Stimulated activated CD8-positive, alpha-beta memory T cell treated with anti-CD3 and anti-CD28 coated beads, Interleukin-7, amount 100 ng/mL, for 1 hour (primary cell): ENCODE results near the gene GP1BA.

Experiments used
- DNase-seq, 2 donors: peaks; one replicate each; pipeline ENCODE4 v3.0.0-alpha.2; 2020; ENCODE audit warnings: low read depth in 2 of 2

The GP1BA gene

DNA sequence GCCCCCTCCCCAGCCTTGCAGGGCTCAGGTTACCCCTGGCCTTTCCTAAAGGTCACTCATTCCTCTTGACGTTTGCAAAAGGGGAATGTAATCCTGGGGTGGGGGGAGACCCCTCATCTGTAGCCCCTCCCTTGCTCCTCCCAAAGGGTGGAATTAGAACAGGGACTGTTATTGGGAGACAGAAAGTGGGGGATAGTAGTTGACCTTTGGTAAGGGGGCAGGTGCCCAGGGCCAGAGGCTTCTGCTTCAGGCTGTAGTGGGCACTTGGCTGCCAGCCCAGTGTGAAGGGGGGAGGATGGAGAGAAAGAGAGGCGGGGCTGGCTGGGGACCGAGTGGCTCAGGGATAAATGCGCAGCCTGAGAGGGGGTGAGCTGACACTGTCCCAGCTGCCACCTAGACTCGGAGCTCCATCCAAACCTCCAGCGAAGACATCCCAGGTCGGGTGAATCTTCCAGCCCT lies 18.7 kb downstream of the GP1BA start, which contains the start of gene ENO3:
TSS of gene ENO3 (plus strand) at position 374 of the 459 bp plus-strand sequence. CDS start 711 bp downstream, outside the sequence.
- no peak for DNase-seq

DNA sequence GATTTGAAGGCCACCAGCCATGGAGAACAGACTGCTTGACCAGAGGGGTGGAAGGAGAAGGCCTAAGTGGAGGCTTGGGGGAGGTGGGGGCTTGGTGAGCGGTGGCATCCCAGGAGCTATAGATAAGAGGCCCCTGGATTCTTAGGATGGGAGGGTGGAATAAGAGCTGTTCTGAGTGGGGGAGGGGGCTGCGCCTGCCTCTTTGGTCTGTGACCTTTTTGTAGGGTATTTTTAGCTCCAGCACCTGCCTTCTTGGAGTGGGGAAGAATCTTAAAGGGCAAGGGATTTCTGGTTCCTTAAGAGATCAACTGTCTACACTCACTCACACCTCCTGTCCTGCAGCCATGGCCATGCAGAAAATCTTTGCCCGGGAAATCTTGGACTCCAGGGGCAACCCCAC lies 19.4 kb downstream of the GP1BA start:
- DNase-seq, result no peak

GRCh38 chr17:4953451-4953961 lies 21.4 kb downstream of the GP1BA start:
- no peak for DNase-seq

GRCh38 chr17:4955091-4955490 lies 23.0 kb downstream of the GP1BA start:
- DNase-seq, result no peak

DNA sequence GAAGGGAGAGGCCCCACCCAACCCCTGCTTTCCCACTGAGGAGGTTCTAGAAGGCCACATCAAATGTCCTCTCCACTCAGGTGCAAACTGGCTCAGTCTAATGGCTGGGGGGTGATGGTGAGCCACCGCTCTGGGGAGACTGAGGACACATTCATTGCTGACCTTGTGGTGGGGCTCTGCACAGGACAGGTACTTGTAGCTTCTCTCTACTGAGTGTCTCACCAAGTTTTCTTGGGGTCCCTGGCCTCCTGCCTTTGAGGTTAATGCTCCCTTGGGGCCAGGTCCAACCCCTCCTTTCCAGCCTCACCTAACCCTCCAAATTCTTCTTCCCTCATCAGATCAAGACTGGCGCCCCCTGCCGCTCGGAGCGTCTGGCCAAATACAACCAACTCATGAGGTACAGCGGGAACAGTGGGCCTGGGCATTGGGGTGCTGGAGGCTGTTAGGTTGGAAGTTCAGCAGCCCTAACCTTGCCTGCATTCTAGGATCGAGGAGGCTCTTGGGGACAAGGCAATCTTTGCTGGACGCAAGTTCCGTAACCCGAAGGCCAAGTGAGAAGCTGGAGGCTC lies 24.5 kb downstream of the GP1BA start:
- DNase-seq, result no peak

- DNase-seq, result no peak
Measured at GRCh38 chr17:4958102-4958501, 26.0 kb downstream of the GP1BA start.

- no peak for DNase-seq
Measured at GRCh38 chr17:4959261-4959965, 27.3 kb downstream of the GP1BA start.

- DNase-seq, result no peak
Measured at GRCh38 chr17:4960279-4960922, 28.3 kb downstream of the GP1BA start.

DNA sequence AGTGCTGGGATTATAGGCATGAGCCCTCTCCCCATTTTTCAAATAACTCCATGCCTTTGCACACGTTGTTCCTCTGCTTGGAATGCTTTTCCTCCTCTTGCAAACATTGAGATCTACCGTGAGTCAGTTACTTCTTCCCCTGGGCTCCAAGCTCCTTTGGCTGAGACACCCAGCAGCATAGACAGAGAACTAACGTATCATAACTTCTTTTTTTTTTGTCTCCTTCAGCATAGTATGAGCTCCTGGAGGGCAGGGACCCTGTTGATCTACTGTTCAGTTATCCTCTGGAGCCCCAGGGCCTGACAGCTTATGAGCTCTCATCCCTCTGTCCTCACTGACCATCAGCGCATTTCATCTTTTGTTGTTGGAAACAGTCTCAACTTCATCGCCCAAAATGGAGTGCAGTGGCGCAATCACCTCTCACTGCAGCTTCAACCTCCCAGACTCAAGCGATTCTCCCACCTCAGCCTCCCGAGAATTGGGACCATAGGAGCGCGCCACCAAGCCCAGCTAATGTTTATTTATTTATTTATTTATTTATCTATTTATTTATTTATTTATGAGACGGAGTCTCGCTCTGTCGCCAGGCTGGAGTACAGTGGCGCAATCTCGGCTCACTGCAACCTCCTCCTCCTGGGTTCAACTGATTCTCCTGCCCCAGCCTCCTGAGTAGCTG lies 33.4 kb downstream of the GP1BA start:
- DNase-seq, result no peak

- DNase-seq, result peak; percentile 83 to 85
Measured at GRCh38 chr17:4966844-4967538, 34.9 kb downstream of the GP1BA start.

DNA sequence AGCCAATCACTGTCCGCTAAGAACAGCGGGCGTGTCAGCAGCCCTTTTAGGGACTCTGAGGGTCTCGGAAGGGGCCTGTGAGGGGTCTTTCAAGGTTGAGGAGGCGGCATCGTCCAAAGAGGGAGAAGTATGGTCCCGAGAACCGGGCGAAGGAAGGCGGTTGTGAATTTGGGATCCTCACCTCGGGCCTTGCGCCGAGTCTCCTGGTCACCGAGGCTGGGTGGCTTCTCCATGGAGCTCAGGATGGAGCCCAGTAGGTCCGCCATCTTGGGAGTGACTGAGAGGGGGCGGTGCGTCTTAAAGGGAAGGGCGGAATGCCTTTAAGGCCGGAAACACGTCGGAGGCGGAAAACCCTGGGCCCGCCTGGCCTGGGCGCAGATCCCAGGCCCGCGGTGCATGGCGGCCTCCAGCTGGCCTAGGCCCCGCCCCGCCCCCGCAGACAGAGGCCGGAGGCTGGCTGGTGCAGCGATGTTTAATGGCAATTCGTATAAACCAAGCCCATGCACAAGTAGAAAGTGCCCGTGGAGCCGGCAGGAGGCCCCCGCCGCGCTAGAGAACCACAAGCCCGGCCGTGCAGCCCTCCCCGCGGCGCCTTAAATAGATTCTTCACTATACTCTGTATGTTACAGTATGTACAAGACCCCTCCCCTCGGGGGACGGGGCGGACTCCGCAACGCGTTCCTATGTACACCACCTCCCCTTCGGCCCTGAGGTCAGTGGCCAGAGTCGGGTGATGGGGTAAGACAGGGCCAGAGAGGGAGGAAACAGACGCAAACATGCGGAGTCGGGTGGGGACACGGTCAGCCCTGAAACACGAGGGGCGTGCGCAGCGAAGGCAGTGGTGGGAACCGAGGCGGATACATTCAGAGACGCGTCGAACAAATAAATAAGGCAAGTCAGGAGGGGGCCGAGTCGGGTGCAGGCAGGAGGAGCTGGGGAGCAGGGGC lies 35.7 kb downstream of the GP1BA start, which contains the start of gene SPAG7:
TSS of gene SPAG7 (minus strand) at position 279 of the 947 bp plus-strand sequence. CDS start at position 266, 13 bp downstream.
- peak; percentile 83 to 88 for DNase-seq

- DNase-seq, result no peak
Measured at GRCh38 chr17:4968486-4969046, 36.5 kb downstream of the GP1BA start.

DNA sequence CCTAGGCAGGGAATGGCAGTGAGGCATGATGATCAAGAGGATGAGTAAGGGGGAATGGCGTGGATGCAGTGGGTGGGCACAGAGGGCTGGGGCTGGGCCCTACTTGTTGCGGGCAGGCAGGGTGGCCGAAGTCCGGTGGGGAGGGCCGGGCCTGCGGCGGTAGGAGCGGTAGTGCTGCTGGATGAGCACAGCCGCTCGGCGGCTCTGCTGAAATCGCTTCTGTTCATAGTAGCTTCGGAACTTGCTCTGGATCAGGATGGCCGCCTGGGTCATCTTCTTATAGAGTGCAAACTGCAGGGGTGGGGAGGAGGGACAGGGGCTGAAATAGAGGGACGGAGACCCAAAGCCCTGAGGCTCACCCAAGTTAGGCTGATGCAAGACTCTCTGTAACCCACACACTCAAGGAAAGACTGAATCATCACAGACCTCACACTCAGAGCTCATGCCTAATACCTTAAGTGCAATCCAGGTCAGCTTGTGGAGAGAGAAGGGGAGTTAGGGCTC lies 37.0 kb downstream of the GP1BA start:
- no peak for DNase-seq

DNA sequence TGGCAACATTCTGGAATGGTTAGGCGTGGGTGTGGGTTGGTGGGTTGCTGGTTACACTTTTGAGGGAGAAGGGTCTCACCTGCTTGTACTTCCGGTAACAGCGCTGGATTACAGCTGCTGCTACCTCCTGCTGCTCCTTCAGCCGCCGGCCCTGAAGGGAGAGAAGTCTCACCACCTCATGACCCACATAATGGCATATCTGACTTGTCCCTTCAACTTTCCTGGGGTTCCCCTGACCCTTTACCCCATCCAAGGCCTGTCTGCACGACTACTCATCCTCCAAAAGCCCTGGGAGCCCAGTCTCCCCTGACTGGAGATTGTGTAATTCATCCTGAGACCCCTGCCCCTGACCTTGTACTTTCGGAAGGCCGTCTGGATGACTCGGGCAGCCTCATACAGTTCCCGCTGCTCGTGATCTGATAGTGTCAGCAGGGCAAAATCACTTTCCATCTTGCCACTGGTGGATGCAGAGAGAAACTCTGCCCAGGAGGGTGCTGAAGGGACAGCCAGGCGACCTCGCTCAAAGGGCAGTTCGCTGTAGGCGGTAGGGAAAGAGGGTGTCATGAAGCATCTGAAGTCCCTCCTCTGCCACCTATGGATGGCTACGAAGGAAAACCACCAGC lies 37.6 kb downstream of the GP1BA start:
- no peak for DNase-seq

GRCh38 chr17:4970273-4970672 lies 38.2 kb downstream of the GP1BA start:
- no peak for DNase-seq

DNA sequence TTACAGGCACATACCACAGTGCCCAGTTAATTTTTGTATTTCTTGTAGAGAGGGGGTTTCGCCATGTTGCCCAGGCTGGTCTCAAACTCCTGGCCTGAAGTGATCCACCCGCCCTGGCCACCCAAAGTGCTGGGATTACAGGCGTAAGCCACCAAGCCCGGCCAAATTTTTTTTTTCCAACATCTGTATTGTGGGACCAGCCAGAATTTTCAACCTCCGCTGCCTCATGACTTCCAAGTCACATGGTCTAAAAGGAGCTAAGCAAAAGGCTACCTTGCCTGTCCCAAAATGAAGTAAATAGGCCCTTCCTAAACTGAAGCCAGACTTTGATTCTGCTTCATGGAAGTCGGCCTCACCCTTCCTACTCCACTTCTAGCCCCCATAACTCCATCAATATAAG lies 39.7 kb downstream of the GP1BA start:
- DNase-seq, result no peak

DNA sequence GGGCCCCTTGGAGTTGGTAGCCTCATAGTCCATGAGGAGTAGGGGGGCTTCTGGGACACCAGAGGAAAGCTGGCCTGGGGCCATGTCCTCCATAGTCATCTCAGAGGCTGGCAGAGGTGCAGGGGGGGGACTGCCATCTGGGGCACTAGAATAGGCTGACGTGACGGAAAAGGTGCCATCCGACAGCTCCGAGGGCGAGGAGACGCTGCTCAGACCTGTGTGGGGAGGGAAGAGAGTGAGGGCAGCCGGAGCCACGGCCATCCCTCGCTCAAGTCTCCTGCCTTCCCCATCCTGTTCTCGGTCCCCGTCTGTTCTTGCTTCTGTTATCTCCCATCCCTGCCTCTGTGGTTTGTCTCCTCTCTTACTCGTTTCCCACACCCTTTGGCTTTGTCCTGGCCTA lies 40.2 kb downstream of the GP1BA start:
- no peak for DNase-seq

- DNase-seq, result no peak
Measured at GRCh38 chr17:4972752-4973151, 40.7 kb downstream of the GP1BA start.
